ENCODE data around the gene JAML. TPM values are rescaled to one million over a fixed set of nuclear protein-coding genes. Genes with fewer than 3 reads are reported as not detected.

Gene JAML
- total and polyA plus RNA-seq, 9 of the 15 experiments (the other 6 are each of a cell fraction or from before 2014, with no cell fraction given), result 0.05 to 0.32 (median 0.22) TPM; not detected in 4

DNA sequence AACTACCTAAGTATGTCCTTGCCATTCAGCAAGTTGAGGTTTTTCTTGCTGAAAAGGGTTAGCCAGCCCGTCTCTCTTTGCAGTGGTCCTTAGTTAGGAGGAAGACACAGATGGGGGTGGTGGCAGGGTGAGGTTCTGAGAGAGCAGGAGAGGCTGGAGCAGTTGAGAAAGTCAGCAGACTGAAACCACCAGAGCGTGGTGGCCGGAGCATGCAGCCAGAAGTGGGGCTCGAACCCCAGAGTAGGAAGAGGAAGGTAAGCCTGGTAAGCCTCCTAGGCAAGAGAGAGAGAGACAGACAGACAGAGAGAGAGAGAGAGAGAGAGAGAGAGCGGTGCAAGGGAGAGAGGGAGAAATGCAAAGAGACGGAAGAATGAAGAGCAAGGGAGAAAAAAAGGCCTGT is 63.0 kb downstream of the JAML start (continued):
- no peak for TF ChIP-seq TSHZ1 (CRISPR knock-in tag; IDR thresholded peaks at IDR 0.05)
- TF ChIP-seq ZNF766 (CRISPR knock-in tag; conservative IDR thresholded peaks at IDR 0.05), result no peak
- no peak for TF ChIP-seq SP1 (CRISPR knock-in tag; IDR thresholded peaks at IDR 0.05)
- TF ChIP-seq CBX3 (IDR thresholded peaks at IDR 0.05; ENCODE audit: borderline replicate concordance in 1 of 2, low read length in 2 of 2), result no peak

DNA sequence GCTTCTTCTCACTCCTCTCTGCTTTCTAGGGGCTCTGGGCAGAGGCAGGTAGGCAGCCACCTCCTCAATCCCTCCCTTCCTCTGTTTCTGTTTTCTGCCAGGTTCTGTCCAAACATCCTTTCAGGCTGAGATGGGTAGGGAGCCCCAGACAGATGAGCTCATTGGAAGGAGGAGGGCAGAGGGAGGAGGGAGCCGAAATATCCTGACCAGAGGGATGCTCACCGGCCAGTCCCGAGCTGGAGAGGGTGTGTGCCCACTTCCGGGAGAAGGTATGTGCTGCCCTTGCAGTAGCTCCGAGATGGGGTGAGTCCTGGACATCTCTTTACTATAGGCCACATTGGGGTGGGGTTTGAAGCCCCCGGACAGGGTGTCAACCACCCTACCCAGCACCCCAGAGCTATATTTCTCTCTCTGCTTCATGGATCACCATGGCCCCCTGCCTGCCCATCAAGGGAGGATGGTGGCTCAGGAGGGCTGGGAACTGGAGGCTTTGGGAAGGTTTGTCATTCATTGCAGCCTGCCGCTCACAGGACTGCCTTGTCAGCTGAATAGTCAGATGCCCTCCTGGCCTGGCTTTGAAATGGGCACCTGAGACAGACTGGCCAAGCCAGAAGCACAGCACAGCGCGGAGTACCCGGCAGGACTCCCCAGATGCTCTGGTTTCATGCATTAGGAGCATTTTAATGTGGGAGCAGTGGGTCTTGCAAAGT is 67.5 kb downstream of the JAML start:
- H3K9me1 ChIP-seq (ENCODE audit: control insufficient read depth, insufficient read depth, low read length), result no peaks in the 10 kb centered on the region
- POLR2A ChIA-PET, result interaction anchor here (0.6 to 1.8 kb wide), 4 partner anchors 8 to 539 kb away, joined by 3 to 7 read pairs (median 4); no protein-coding TSS in a partner anchor
- H3K9me3 ChIP-seq (replicated peaks; ENCODE audit: control insufficient read depth, insufficient read depth, low read depth, low read length), result no peaks in the 10 kb centered on the region
- intact Hi-C loops (cut with micrococcal nuclease), result no loop called here
- H4K20me1 ChIP-seq (replicated peaks; ENCODE audit: control insufficient read depth, insufficient read depth, low read length), result 0 out of 2 replicates have a peak, but pooled peaks cover 4% of the 10 kb centered on the region
- H3K9ac ChIP-seq (ENCODE audit: insufficient read depth in 1 of 2, low read depth in 2 of 2, low read length in 2 of 2), result no peak overlapping the region
- peaks cover 0 to 13% of the 10 kb centered on the region in 2 experiments; a peak in 2 of 5 replicates for H3K4me1 ChIP-seq (replicated peaks in 1 of 2; ENCODE audit: control insufficient read depth in 2 of 2, insufficient read depth in 2 of 2, low read length in 2 of 2)
- TF ChIP-seq ZNF436 (CRISPR knock-in tag; IDR thresholded peaks at IDR 0.05) (no peak), MLLT1 (IDR thresholded peaks at IDR 0.05) (no peak), MED1 (CRISPR knock-in tag; IDR thresholded peaks at IDR 0.05; ENCODE audit: borderline replicate concordance) (no peak), ZNF263 (CRISPR knock-in tag; IDR thresholded peaks at IDR 0.05; ENCODE audit: borderline replicate concordance) (peak; percentile 72), ZNF134 (CRISPR knock-in tag; conservative IDR thresholded peaks at IDR 0.05) (no peak), YY1 (IDR thresholded peaks at IDR 0.05; ENCODE audit: borderline replicate concordance in 1 of 3, control insufficient read depth in 1 of 3, extremely low read depth in 1 of 3, insufficient read depth in 3 of 3, insufficient read length in 1 of 3, insufficient replicate concordance in 2 of 3, low read depth in 1 of 3, low read length in 2 of 3) (no peak), ZNF551 (CRISPR knock-in tag; IDR thresholded peaks at IDR 0.05) (no peak)
- WGBS (ENCODE audit: insufficient coverage, low coverage, missing lambda C conversion rate), result 1% methylated on average over 9 of the region's 10 CpGs
- CTCF ChIA-PET (ENCODE audit: low intra/inter-chr PET ratio), result no interaction called here
- H2AFZ ChIP-seq (ENCODE audit: low read depth, low read length), result no peak overlapping the region
- in situ Hi-C loops (cut with MboI), result no loop called here
- H3K4me3 ChIP-seq, result no peak overlapping the region
- BruUV-seq (replicated peaks), result no TSS peak
- H3K36me3 ChIP-seq (ENCODE audit: control insufficient read depth, insufficient read depth, low read length), result no peaks in the 10 kb centered on the region
- H3K79me2 ChIP-seq (ENCODE audit: control insufficient read depth, insufficient read depth, low read length), result no peaks in the 10 kb centered on the region
- H3K27ac ChIP-seq (ENCODE audit: extremely low read depth, low read depth, low read length), result no peak overlapping the region
- no peak for FAIRE-seq
- H3K4me2 ChIP-seq (ENCODE audit: insufficient read depth, low read length), result no peak overlapping the region
- DNase-seq (ENCODE audit: extremely low read depth in 1 of 4, low spot score in 3 of 4), result no peak
- ATAC-seq, result no peak
- peaks cover 50 to 96% of the 10 kb centered on the region in 2 experiments for H3K27me3 ChIP-seq (ENCODE audit: control insufficient read depth in 2 of 2, insufficient read depth in 2 of 2, low read length in 2 of 2)
